MCF 10A (cell line): ENCODE data around the gene CELSR1. TPM values are rescaled to one million over a fixed set of nuclear protein-coding genes. Genes with fewer than 3 reads are reported as not detected.

Experiments used
- BruUV-seq: library from RNA; stranded (reverse); fragments of 400-500 nt; replicated peaks from 2 replicates; lab custom pipeline; 2021; lab: Mats Ljungman, UMichigan
- CTCF ChIA-PET: fragments of 300-600 bp; sonication (Branson Sonifier 250); formaldehyde crosslinking; extraction: SDS; loops from one replicate; lab custom pipeline; 2021; ENCODE audit warnings: antibody characterized with exemption, inconsistent platforms; lab: Yijun Ruan, JAX
- POLR2A ChIA-PET: fragments of 300-600, 350-650 bp; sonication (Branson Sonifier 250); formaldehyde crosslinking; extraction: SDS; loops from one replicate; lab custom pipeline; 2020; ENCODE audit warnings: antibody characterized with exemption, inconsistent platforms; lab: Yijun Ruan, JAX
- DNase-seq: peaks from one replicate; pipeline ENCODE4 v3.0.0-alpha.2; 2018; ENCODE audit not compliant: unreplicated experiment
- H3K27ac Mint-ChIP-seq: one replicate; pipeline ENCODE4 v1.8.0; 2022; ENCODE audit warnings: mild to moderate bottlenecking, low read depth, mixed read lengths; ENCODE audit not compliant: unreplicated experiment
- H3K27me3 Mint-ChIP-seq: one replicate; pipeline ENCODE4 v1.8.0; 2022; ENCODE audit warnings: mixed read lengths; ENCODE audit not compliant: insufficient read depth, unreplicated experiment
- H3K36me3 Mint-ChIP-seq: one replicate; pipeline ENCODE4 v1.8.0; 2022; ENCODE audit warnings: mild to moderate bottlenecking, moderate library complexity, mixed read lengths; ENCODE audit not compliant: insufficient read depth, unreplicated experiment
- H3K4me1 Mint-ChIP-seq: one replicate; pipeline ENCODE4 v1.8.0; 2022; ENCODE audit warnings: mixed read lengths; ENCODE audit not compliant: insufficient read depth, unreplicated experiment
- H3K4me3 Mint-ChIP-seq: one replicate; pipeline ENCODE4 v1.8.0; 2022; ENCODE audit warnings: mild to moderate bottlenecking, moderate library complexity, mixed read lengths; ENCODE audit not compliant: unreplicated experiment
- H3K9me3 Mint-ChIP-seq: one replicate; pipeline ENCODE4 v1.8.0; 2022; ENCODE audit warnings: mixed read lengths; ENCODE audit not compliant: unreplicated experiment
- CTCF ChIP-seq: fragments of 200-600 bp; IDR thresholded peaks from one replicate; pipeline ENCODE4 v1.8.0; 2022; ENCODE audit warnings: antibody characterized with exemption, mild to moderate bottlenecking; ENCODE audit not compliant: unreplicated experiment
- intact Hi-C: fragments of 100-400 bp; cut with micrococcal nuclease; formaldehyde crosslinking; loops from 2 replicates; pipeline ENCODE4 v1.14.1; 2022
- total RNA-seq: library from RNA; stranded (reverse); gene quantifications from 2 replicates; pipeline ENCODE4 v1.2.3, GENCODE V29; 2022

Gene CELSR1
- total RNA-seq, 1 experiment from 2014 or later, result 49.1 TPM

GRCh38 chr22:46359362-46359761 is 178.1 kb downstream of the CELSR1 start:
- intact Hi-C loops, result no loop called here
- TF ChIP-seq CTCF, result no peak
- BruUV-seq, result no TSS peak
- Mint-ChIP-seq H3K27me3 (no peaks in the 10 kb centered on the region), H3K36me3 (peaks cover 34% of the 10 kb centered on the region), H3K4me3 (no peak overlapping the region), H3K4me1 (peaks cover 6% of the 10 kb centered on the region), H3K9me3 (no peaks in the 10 kb centered on the region), H3K27ac (no peak overlapping the region)
- ChIA-PET CTCF (interaction anchor here (0.7 to 1.0 kb wide), 4 partner anchors 8 to 182 kb away, joined by 3 to 5 read pairs (median 4); no protein-coding TSS in a partner anchor), POLR2A (interaction anchor here (0.8 kb wide), 1 partner anchor 183 kb away, joined by 3 read pairs; no protein-coding TSS in a partner anchor)
- no peak for DNase-seq

- H3K4me1 Mint-ChIP-seq, result peaks cover 6% of the 10 kb centered on the region
- no peak overlapping the region for H3K4me3 Mint-ChIP-seq
- intact Hi-C loops, result no loop called here
- BruUV-seq, result no TSS peak
- POLR2A ChIA-PET, result no interaction called here
- H3K27me3 Mint-ChIP-seq, result no peaks in the 10 kb centered on the region
- no peak for DNase-seq
- TF ChIP-seq CTCF, result no peak
- no peaks in the 10 kb centered on the region for H3K9me3 Mint-ChIP-seq
- H3K36me3 Mint-ChIP-seq, result peaks cover 37% of the 10 kb centered on the region
- H3K27ac Mint-ChIP-seq, result no peak overlapping the region
- CTCF ChIA-PET, result interaction anchor here (0.6 to 1.2 kb wide), 6 partner anchors 9 to 374 kb away, joined by 3 to 7 read pairs (median 4); no protein-coding TSS in a partner anchor
Observed at GRCh38 chr22:46358766-46359165, 178.7 kb downstream of the CELSR1 start.

GRCh38 chr22:46357711-46358520 is 179.5 kb downstream of the CELSR1 start:
- no peak for TF ChIP-seq CTCF
- ChIA-PET POLR2A (interaction anchor here (0.5 kb wide), 1 partner anchor 79 kb away, joined by 3 read pairs; no protein-coding TSS in a partner anchor), CTCF (interaction anchor here (0.6 to 3.0 kb wide), 4 partner anchors 9 to 373 kb away, joined by 4 to 22 read pairs (median 6); no protein-coding TSS in a partner anchor)
- no peak overlapping the region for H3K27ac Mint-ChIP-seq
- H3K9me3 Mint-ChIP-seq, result no peaks in the 10 kb centered on the region
- peaks cover 41% of the 10 kb centered on the region for H3K36me3 Mint-ChIP-seq
- BruUV-seq, result no TSS peak
- peaks cover 8% of the 10 kb centered on the region for H3K4me1 Mint-ChIP-seq
- no peak overlapping the region for H3K4me3 Mint-ChIP-seq
- intact Hi-C loops, result no loop called here
- no peaks in the 10 kb centered on the region for H3K27me3 Mint-ChIP-seq
- no peak for DNase-seq
